AG10803 (cell line): ENCODE measurements around the gene LAIR1.
"Not testable (repeated sequence)": the region's sequence is repeated elsewhere in the genome, so short reads cannot be mapped to it uniquely, and the experiment has no call there.

Experiments
- DNase-seq: peaks from one replicate; pipeline ENCODE4 v3.0.0; 2010; ENCODE audit warnings: low read depth
- H3K4me3 ChIP-seq: 2 replicates; pipeline ENCODE4 v1.5.1; 2011; ENCODE audit warnings: mild to moderate bottlenecking, low read length, control low read depth
- CTCF ChIP-seq: conservative IDR thresholded peaks from 2 replicates; pipeline ENCODE4 v1.5.1; 2011; ENCODE audit warnings: mild to moderate bottlenecking, low read length, control low read depth, inconsistent platforms

LAIR1 gene

GRCh38 chr19:54390942-54391577 lies 26.3 kb upstream of the LAIR1 start:
- TF ChIP-seq CTCF: peak; percentile 76
- H3K4me3 ChIP-seq: no peak overlapping the region
- DNase-seq: peak; percentile 65

- H3K4me3 ChIP-seq: no peak overlapping the region
- no peak for TF ChIP-seq CTCF
- no peak for DNase-seq
Measured at GRCh38 chr19:54389553-54389952, 24.8 kb upstream of the LAIR1 start.

GRCh38 chr19:54388802-54389139 lies 24.0 kb upstream of the LAIR1 start:
- no peak for TF ChIP-seq CTCF
- no peak overlapping the region for H3K4me3 ChIP-seq
- DNase-seq: no peak

GRCh38 chr19:54387991-54388801 lies 23.5 kb upstream of the LAIR1 start:
- DNase-seq: no peak
- no peak for TF ChIP-seq CTCF
- H3K4me3 ChIP-seq: peak overlapping the region; percentile 38

- TF ChIP-seq CTCF: no peak
- DNase-seq: no peak
- H3K4me3 ChIP-seq: no peak overlapping the region
Measured at GRCh38 chr19:54383330-54383729, 18.6 kb upstream of the LAIR1 start.

GRCh38 chr19:54382041-54382440 lies 17.3 kb upstream of the LAIR1 start:
- H3K4me3 ChIP-seq, DNase-seq: not testable (repeated sequence)

GRCh38 chr19:54380897-54381296 lies 16.2 kb upstream of the LAIR1 start:
- H3K4me3 ChIP-seq: no peak overlapping the region
- no peak for DNase-seq
- TF ChIP-seq CTCF: no peak
